OCI-LY3 (cell line): ENCODE results near the gene CABP4.

Experiments
- H2AFZ ChIP-seq: fragments of 200-600, 300-600 bp; shearing (Covaris generic); 2 replicates; pipeline ENCODE4 v1.6.0; 2014; ENCODE audit warnings: antibody characterized with exemption, low read depth, low read length
- H3K27ac ChIP-seq: fragments of 200-600, 300-600 bp; sonication (generic); 2 replicates; pipeline ENCODE4 v1.5.1; 2014; ENCODE audit warnings: mild to moderate bottlenecking, low read length, moderate library complexity, mixed read lengths
- H3K27me3 ChIP-seq: fragments of 200-600, 300-600 bp; sonication (generic); 2 replicates; pipeline ENCODE4 v1.6.1; 2014; ENCODE audit warnings: low read depth, low read length, mixed read lengths
- H3K36me3 ChIP-seq: fragments of 200-600, 300-600 bp; sonication (generic); replicated peaks from 2 replicates; pipeline ENCODE3; 2014; ENCODE audit warnings: low read depth, low read length, mixed read lengths
- H3K4me1 ChIP-seq: fragments of 300-600, 200-600 bp; sonication (generic); 2 replicates; pipeline ENCODE4 v1.6.1; 2014; ENCODE audit warnings: low read length, mixed read lengths
- H3K4me2 ChIP-seq: fragments of 200-600, 300-600 bp; sonication (generic); 2 replicates; pipeline ENCODE4 v1.6.1; 2014; ENCODE audit warnings: low read length, mixed read lengths
- H3K4me3 ChIP-seq: fragments of 300-600, 200-600 bp; sonication (generic); 2 replicates; pipeline ENCODE4 v1.5.1; 2014; ENCODE audit warnings: antibody characterized with exemption, mild to moderate bottlenecking, low read length, moderate library complexity
- H3K79me2 ChIP-seq: fragments of 300-600, 200-600 bp; shearing (Covaris generic); 2 replicates; pipeline ENCODE4 v1.6.1; 2014; ENCODE audit warnings: mild to moderate bottlenecking, low read length, mixed read lengths
- H3K9ac ChIP-seq: fragments of 300-600, 200-600 bp; shearing (Covaris generic); 2 replicates; pipeline ENCODE4 v1.6.0; 2014; ENCODE audit warnings: mild to moderate bottlenecking, low read length, moderate library complexity
- H3K9me3 ChIP-seq: fragments of 200-600, 300-600 bp; shearing (Covaris generic); 2 replicates; pipeline ENCODE4 v1.6.1; 2014; ENCODE audit warnings: low read length, mixed read lengths; ENCODE audit not compliant: insufficient read depth
- H4K20me1 ChIP-seq: fragments of 200-600, 300-600 bp; sonication (generic); 2 replicates; pipeline ENCODE4 v1.6.1; 2016; ENCODE audit warnings: low read length, mixed read lengths; ENCODE audit not compliant: insufficient read depth
- CTCF ChIP-seq: fragments of 200-600, 300-600 bp; sonication (generic); IDR thresholded peaks from 2 replicates; pipeline ENCODE4 v1.5.1; 2014; ENCODE audit warnings: antibody characterized with exemption, low read length, low read depth
- EZH2phosphoT487 ChIP-seq: fragments of 200-600 bp; shearing (Covaris generic); IDR thresholded peaks from 2 replicates; pipeline ENCODE4 v1.6.1; 2018; ENCODE audit warnings: antibody characterized with exemption, mixed run types, low read depth

The CABP4 gene

GRCh38 chr11:67466962-67467771 lies 12.0 kb downstream of the CABP4 start:
- Histone ChIP-seq H3K9me3 (no peaks in the 10 kb centered on the region), H3K4me2 (peak overlapping the region; percentile 87), H3K4me1 (peaks cover 53% of the 10 kb centered on the region), H3K79me2 (peaks cover 15% of the 10 kb centered on the region), H3K27ac (no peak overlapping the region), H3K36me3 (no peaks in the 10 kb centered on the region), H3K9ac (0 out of 2 replicates have a peak overlapping the region, but pooled peaks have one; percentile 87), H2AFZ (no peak overlapping the region), H3K4me3 (peak overlapping the region; percentile 93; the same call in 1 of the 2 replicates), H3K27me3 (no peaks in the 10 kb centered on the region), H4K20me1 (no peaks in the 10 kb centered on the region)
- TF ChIP-seq EZH2phosphoT487, result no peak
- TF ChIP-seq CTCF, result no peak

- peak overlapping the region; percentile 93 for H3K4me3 ChIP-seq
- H3K27me3 ChIP-seq, result no peaks in the 10 kb centered on the region
- no peak for TF ChIP-seq CTCF
- TF ChIP-seq EZH2phosphoT487, result no peak
- no peaks in the 10 kb centered on the region for H4K20me1 ChIP-seq
- H3K4me1 ChIP-seq, result peaks cover 53% of the 10 kb centered on the region
- H3K4me2 ChIP-seq, result peak overlapping the region; percentile 87
- no peak overlapping the region for H3K27ac ChIP-seq
- no peaks in the 10 kb centered on the region for H3K9me3 ChIP-seq
- H3K36me3 ChIP-seq, result no peaks in the 10 kb centered on the region
- H3K9ac ChIP-seq, result peak overlapping the region; percentile 87
- H2AFZ ChIP-seq, result no peak overlapping the region
- H3K79me2 ChIP-seq, result peaks cover 15% of the 10 kb centered on the region
Observed at GRCh38 chr11:67468056-67468455, 12.9 kb downstream of the CABP4 start.

GRCh38 chr11:67468456-67468758 lies 13.3 kb downstream of the CABP4 start:
- peak overlapping the region; percentile 53; the same call in 1 of the 2 replicates for H3K27ac ChIP-seq
- H3K4me2 ChIP-seq, result peak overlapping the region; percentile 87

More at GRCh38 chr11:67468456-67468758, 13.3 kb downstream of the CABP4 start:
- no peaks in the 10 kb centered on the region for H3K9me3 ChIP-seq
- H3K36me3 ChIP-seq, result no peaks in the 10 kb centered on the region
- no peaks in the 10 kb centered on the region for H4K20me1 ChIP-seq
- peak overlapping the region; percentile 87 for H3K9ac ChIP-seq
- peaks cover 15% of the 10 kb centered on the region for H3K79me2 ChIP-seq
- H3K27me3 ChIP-seq, result no peaks in the 10 kb centered on the region
- TF ChIP-seq CTCF, result no peak
- no peak for TF ChIP-seq EZH2phosphoT487
- H3K4me3 ChIP-seq, result peak overlapping the region; percentile 93
- H2AFZ ChIP-seq, result no peak overlapping the region
- peaks cover 53% of the 10 kb centered on the region for H3K4me1 ChIP-seq
